ENCODE data around the gene FGD3.

Gene FGD3

GRCh38 chr9:93024986-93025630 is 77.8 kb downstream of the FGD3 start:
- Histone ChIP-seq H3K4me1 (ENCODE audit: control insufficient read depth, insufficient read depth, low read depth, low read length) (no peaks in the 10 kb centered on the region), H3K79me1 (replicated peaks; ENCODE audit: low read length, poor library complexity, severe bottlenecking) (no peaks in the 10 kb centered on the region), H2AFZ (ENCODE audit: low read depth, low read length) (no peak overlapping the region), H3K23ac (ENCODE audit: low read length in 2 of 2) (no peak overlapping the region), H2BK5ac (ENCODE audit: low read depth, low read length, poor library complexity, severe bottlenecking) (no peak overlapping the region), H3K4me3 (ENCODE audit: insufficient read depth in 1 of 2, low read depth in 1 of 2, low read length in 2 of 2) (no peak overlapping the region), H3K18ac (ENCODE audit: low read depth in 1 of 2, low read length in 2 of 2) (no peak overlapping the region), H3K9ac (ENCODE audit: low read length) (no peak overlapping the region), H3K14ac (ENCODE audit: low read length in 2 of 2) (no peak overlapping the region), H4K8ac (ENCODE audit: low read length) (no peak overlapping the region), H3K9me3 (ENCODE audit: control insufficient read depth, low read length) (no peaks in the 10 kb centered on the region), H2BK15ac (ENCODE audit: low read depth, poor library complexity, severe bottlenecking) (no peak overlapping the region), H4K91ac (ENCODE audit: low read length) (no peak overlapping the region), H3K27ac (ENCODE audit: low read length, poor library complexity, severe bottlenecking) (no peak overlapping the region), H3K36me3 (ENCODE audit: control insufficient read depth in 1 of 2, insufficient read depth in 2 of 2, low read depth in 1 of 2, low read length in 2 of 2) (no peaks in the 10 kb centered on the region), H3K27me3 (ENCODE audit: control insufficient read depth in 1 of 2, insufficient read depth in 1 of 2, low read length in 2 of 2) (peaks cover 10 to 23% of the 10 kb centered on the region in 2 experiments), H3K4me2 (ENCODE audit: low read length, poor library complexity, severe bottlenecking) (no peak overlapping the region), H3K4ac (ENCODE audit: low read depth in 1 of 2, low read length in 2 of 2) (no peak overlapping the region), H2BK12ac (ENCODE audit: low read length in 2 of 2) (no peak overlapping the region), H2BK120ac (ENCODE audit: low read depth, low read length) (no peak overlapping the region), H2AK5ac (ENCODE audit: low read length, severe bottlenecking) (no peak overlapping the region)
- WGBS: 82% methylated on average over 8 of the region's 11 CpGs
- DNase-seq: no peak

GRCh38 chr9:93025736-93026135 is 78.4 kb downstream of the FGD3 start:
- Histone ChIP-seq H3K4me1 (ENCODE audit: control insufficient read depth, insufficient read depth, low read depth, low read length) (no peaks in the 10 kb centered on the region), H3K23ac (ENCODE audit: low read length in 2 of 2) (no peak overlapping the region), H3K4me2 (ENCODE audit: low read length, poor library complexity, severe bottlenecking) (no peak overlapping the region), H3K9me3 (ENCODE audit: control insufficient read depth, low read length) (no peaks in the 10 kb centered on the region), H3K4me3 (ENCODE audit: insufficient read depth in 1 of 2, low read depth in 1 of 2, low read length in 2 of 2) (no peak overlapping the region), H3K18ac (ENCODE audit: low read depth in 1 of 2, low read length in 2 of 2) (no peak overlapping the region), H4K91ac (ENCODE audit: low read length) (no peak overlapping the region), H2AK5ac (ENCODE audit: low read length, severe bottlenecking) (no peak overlapping the region), H3K79me1 (replicated peaks; ENCODE audit: low read length, poor library complexity, severe bottlenecking) (no peaks in the 10 kb centered on the region), H3K9ac (ENCODE audit: low read length) (no peak overlapping the region), H2BK15ac (ENCODE audit: low read depth, poor library complexity, severe bottlenecking) (no peak overlapping the region), H3K27ac (ENCODE audit: low read length, poor library complexity, severe bottlenecking) (no peak overlapping the region), H2BK5ac (ENCODE audit: low read depth, low read length, poor library complexity, severe bottlenecking) (no peak overlapping the region), H2AFZ (ENCODE audit: low read depth, low read length) (no peak overlapping the region), H2BK12ac (ENCODE audit: low read length in 2 of 2) (no peak overlapping the region), H4K8ac (ENCODE audit: low read length) (no peak overlapping the region), H3K36me3 (ENCODE audit: control insufficient read depth in 1 of 2, insufficient read depth in 2 of 2, low read depth in 1 of 2, low read length in 2 of 2) (no peaks in the 10 kb centered on the region), H3K27me3 (ENCODE audit: control insufficient read depth in 1 of 2, insufficient read depth in 1 of 2, low read length in 2 of 2) (peaks cover 9 to 27% of the 10 kb centered on the region in 2 experiments), H3K14ac (ENCODE audit: low read length in 2 of 2) (no peak overlapping the region), H3K4ac (ENCODE audit: low read depth in 1 of 2, low read length in 2 of 2) (no peak overlapping the region), H2BK120ac (ENCODE audit: low read depth, low read length) (no peak overlapping the region)
- DNase-seq: no peak
- 82% methylated on average over 8 of the region's 8 CpGs for WGBS

GRCh38 chr9:93026640-93027039 is 79.3 kb downstream of the FGD3 start:
- WGBS: 75% methylated on average over 7 of the region's 7 CpGs
- H2BK120ac ChIP-seq (ENCODE audit: low read depth, low read length): no peak overlapping the region

GRCh38 chr9:93027750-93028149 is 80.4 kb downstream of the FGD3 start:
- H4K8ac ChIP-seq (ENCODE audit: low read length): no peak overlapping the region
- no peaks in the 10 kb centered on the region for H3K9me3 ChIP-seq (ENCODE audit: control insufficient read depth, low read length)
- H2BK5ac ChIP-seq (ENCODE audit: low read depth, low read length, poor library complexity, severe bottlenecking): no peak overlapping the region
- no peak overlapping the region for H2BK12ac ChIP-seq (ENCODE audit: low read length in 2 of 2)
- no peak for DNase-seq
- H3K14ac ChIP-seq (ENCODE audit: low read length in 2 of 2): no peak overlapping the region
- 93% methylated on average over 10 of the region's 10 CpGs for WGBS
- no peak overlapping the region for H3K4me3 ChIP-seq (ENCODE audit: insufficient read depth in 1 of 2, low read depth in 1 of 2, low read length in 2 of 2)
- H3K23ac ChIP-seq (ENCODE audit: low read length in 2 of 2): no peak overlapping the region
- no peak overlapping the region for H3K4ac ChIP-seq (ENCODE audit: low read depth in 1 of 2, low read length in 2 of 2)
- no peak overlapping the region for H2BK120ac ChIP-seq (ENCODE audit: low read depth, low read length)
- no peak overlapping the region for H2AFZ ChIP-seq (ENCODE audit: low read depth, low read length)
- H2BK15ac ChIP-seq (ENCODE audit: low read depth, poor library complexity, severe bottlenecking): no peak overlapping the region
- no peaks in the 10 kb centered on the region for H3K36me3 ChIP-seq (ENCODE audit: control insufficient read depth in 1 of 2, insufficient read depth in 2 of 2, low read depth in 1 of 2, low read length in 2 of 2)
- H3K79me1 ChIP-seq (replicated peaks; ENCODE audit: low read length, poor library complexity, severe bottlenecking): no peaks in the 10 kb centered on the region
- H3K27me3 ChIP-seq (ENCODE audit: control insufficient read depth in 1 of 2, insufficient read depth in 1 of 2, low read length in 2 of 2): peaks cover 22 to 37% of the 10 kb centered on the region in 2 experiments
- H3K9ac ChIP-seq (ENCODE audit: low read length): no peak overlapping the region
- no peak overlapping the region for H3K18ac ChIP-seq (ENCODE audit: low read depth in 1 of 2, low read length in 2 of 2)
- no peak overlapping the region for H3K27ac ChIP-seq (ENCODE audit: low read length, poor library complexity, severe bottlenecking)
- no peaks in the 10 kb centered on the region for H3K4me1 ChIP-seq (ENCODE audit: control insufficient read depth, insufficient read depth, low read depth, low read length)
- no peak overlapping the region for H2AK5ac ChIP-seq (ENCODE audit: low read length, severe bottlenecking)
- H4K91ac ChIP-seq (ENCODE audit: low read length): no peak overlapping the region
- no peak overlapping the region for H3K4me2 ChIP-seq (ENCODE audit: low read length, poor library complexity, severe bottlenecking)

More at GRCh38 chr9:93026640-93027039, 79.3 kb downstream of the FGD3 start:
- no peaks in the 10 kb centered on the region for H3K4me1 ChIP-seq (ENCODE audit: control insufficient read depth, insufficient read depth, low read depth, low read length)
- no peak overlapping the region for H2BK5ac ChIP-seq (ENCODE audit: low read depth, low read length, poor library complexity, severe bottlenecking)
- no peak overlapping the region for H3K4me3 ChIP-seq (ENCODE audit: insufficient read depth in 1 of 2, low read depth in 1 of 2, low read length in 2 of 2)
- no peak overlapping the region for H4K91ac ChIP-seq (ENCODE audit: low read length)
- no peaks in the 10 kb centered on the region for H3K36me3 ChIP-seq (ENCODE audit: control insufficient read depth in 1 of 2, insufficient read depth in 2 of 2, low read depth in 1 of 2, low read length in 2 of 2)
- no peak overlapping the region for H3K9ac ChIP-seq (ENCODE audit: low read length)
- no peak overlapping the region for H3K14ac ChIP-seq (ENCODE audit: low read length in 2 of 2)
- no peak overlapping the region for H3K18ac ChIP-seq (ENCODE audit: low read depth in 1 of 2, low read length in 2 of 2)
- H3K23ac ChIP-seq (ENCODE audit: low read length in 2 of 2): peak overlapping the region in 1 of 2 experiments; percentile 15
- no peaks in the 10 kb centered on the region for H3K79me1 ChIP-seq (replicated peaks; ENCODE audit: low read length, poor library complexity, severe bottlenecking)
- no peak overlapping the region for H3K4ac ChIP-seq (ENCODE audit: low read depth in 1 of 2, low read length in 2 of 2)
- H3K9me3 ChIP-seq (ENCODE audit: control insufficient read depth, low read length): no peaks in the 10 kb centered on the region
- H2AK5ac ChIP-seq (ENCODE audit: low read length, severe bottlenecking): no peak overlapping the region
- H4K8ac ChIP-seq (ENCODE audit: low read length): no peak overlapping the region
- H3K4me2 ChIP-seq (ENCODE audit: low read length, poor library complexity, severe bottlenecking): no peak overlapping the region
- H3K27me3 ChIP-seq (ENCODE audit: control insufficient read depth in 1 of 2, insufficient read depth in 1 of 2, low read length in 2 of 2): peaks cover 11 to 30% of the 10 kb centered on the region in 2 experiments
- no peak overlapping the region for H3K27ac ChIP-seq (ENCODE audit: low read length, poor library complexity, severe bottlenecking)
- no peak overlapping the region for H2AFZ ChIP-seq (ENCODE audit: low read depth, low read length)
- no peak overlapping the region for H2BK15ac ChIP-seq (ENCODE audit: low read depth, poor library complexity, severe bottlenecking)
- DNase-seq: no peak
- no peak overlapping the region for H2BK12ac ChIP-seq (ENCODE audit: low read length in 2 of 2)
